Loucy (cell line): ENCODE data around the gene TTC14.

Experiments used
- CTCF ChIP-seq: fragments of 200-600 bp; sonication (generic); conservative IDR thresholded peaks from 2 replicates; pipeline ENCODE4 v1.5.1; 2014; ENCODE audit warnings: mild to moderate bottlenecking, antibody characterized with exemption, low read length
- EZH2phosphoT487 ChIP-seq: fragments of 200-600 bp; IDR thresholded peaks from 2 replicates; pipeline ENCODE4 v1.6.1; 2018; ENCODE audit warnings: antibody characterized with exemption, mild to moderate bottlenecking, moderate library complexity, borderline replicate concordance

DNA sequence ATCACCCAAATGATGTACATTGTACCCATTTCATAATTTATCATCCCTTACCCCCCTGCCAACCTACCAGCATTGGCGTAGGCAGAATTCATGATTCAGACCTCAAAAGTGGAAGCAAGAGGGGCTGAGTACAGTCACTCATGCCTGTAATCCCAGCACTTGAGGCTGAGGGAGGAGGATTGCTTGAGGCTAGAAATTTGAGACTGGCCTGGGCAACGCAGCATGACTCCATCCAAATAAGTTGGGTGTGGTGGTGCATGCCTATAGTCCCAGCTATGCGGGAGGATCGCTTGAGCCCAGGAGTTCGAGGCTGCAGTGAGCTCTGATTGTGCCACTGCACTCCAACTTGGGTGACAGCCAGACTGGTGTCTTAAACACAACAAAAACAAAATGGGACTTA is 10.4 kb downstream of the TTC14 start:
- TF ChIP-seq CTCF (no peak), EZH2phosphoT487 (no peak)
